Measurements from ENCODE around the gene FAM227B. TPM values are rescaled to one million over a fixed set of nuclear protein-coding genes. Genes with fewer than 3 reads are reported as not detected.

The FAM227B gene, protein sequence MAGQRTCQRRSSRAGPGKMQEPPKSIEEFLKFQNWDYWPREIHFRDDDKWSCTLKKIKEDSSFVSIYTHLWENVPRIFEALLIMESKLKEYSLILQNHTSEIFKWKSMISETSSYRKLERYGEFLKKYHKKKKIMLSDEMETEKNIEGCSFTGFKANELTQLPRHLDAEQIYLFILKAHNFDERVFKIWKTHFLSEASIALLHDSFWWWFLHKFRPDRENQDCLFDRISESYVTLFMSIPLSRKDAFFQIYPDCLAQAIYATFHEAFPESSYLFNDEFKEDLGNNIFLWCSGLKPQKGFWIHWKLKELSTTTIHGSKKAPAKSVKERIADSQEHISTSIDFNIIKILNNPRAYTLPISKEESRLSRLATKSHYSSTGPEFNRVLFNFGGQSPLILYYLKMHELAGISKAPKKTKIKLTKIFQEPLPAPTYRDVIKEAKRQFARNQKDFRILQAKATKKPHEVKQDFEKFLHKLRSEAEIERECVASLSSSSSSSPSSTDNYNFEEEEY
- 1 to 10 TPM; 2.7 to 4.1 TPM for total RNA-seq

DNA sequence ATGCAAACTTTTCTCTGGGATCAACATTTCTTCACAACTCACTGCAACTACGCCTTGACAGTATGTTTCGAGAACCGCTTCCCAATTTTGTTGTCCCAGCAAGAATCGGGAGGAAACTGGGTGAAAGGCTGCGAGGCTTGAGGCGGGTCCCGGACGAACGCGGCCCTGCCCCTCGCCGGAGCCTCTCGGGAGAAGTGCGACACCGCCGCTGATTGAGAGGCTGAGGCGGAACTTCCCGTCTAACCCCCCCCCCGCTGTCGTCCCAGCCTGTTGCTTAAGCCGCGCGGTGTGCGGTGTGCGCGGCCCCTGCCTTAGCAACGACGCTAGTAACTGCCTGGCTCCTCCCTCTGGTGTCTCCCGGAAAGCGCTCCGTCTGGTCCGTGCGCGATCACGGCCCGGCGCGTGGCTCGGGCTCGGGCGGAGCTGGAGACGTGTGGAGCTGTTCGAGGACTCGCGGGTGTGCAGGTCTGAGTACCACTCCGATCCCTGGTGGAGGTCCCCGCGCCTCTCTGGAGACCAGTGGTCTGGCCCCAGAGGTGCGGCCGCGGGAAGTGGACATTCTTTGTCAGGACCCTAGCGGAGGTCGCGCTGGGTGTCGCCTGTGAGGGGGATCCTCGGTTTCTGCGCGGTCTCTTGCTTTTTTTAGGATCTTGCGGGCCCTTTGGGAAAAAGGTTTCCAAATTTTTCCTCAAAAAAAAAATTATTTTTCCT, at the start of gene FAM227B, which contains the start of gene DTWD1:
FAM227B (minus strand) TSS at position 161 of the 711 bp plus-strand sequence. CDS start 5,647 bp downstream, outside the sequence.
DTWD1 (plus strand) TSS at position 391 of the 711 bp plus-strand sequence. CDS start 4,120 bp downstream, outside the sequence.

DNA sequence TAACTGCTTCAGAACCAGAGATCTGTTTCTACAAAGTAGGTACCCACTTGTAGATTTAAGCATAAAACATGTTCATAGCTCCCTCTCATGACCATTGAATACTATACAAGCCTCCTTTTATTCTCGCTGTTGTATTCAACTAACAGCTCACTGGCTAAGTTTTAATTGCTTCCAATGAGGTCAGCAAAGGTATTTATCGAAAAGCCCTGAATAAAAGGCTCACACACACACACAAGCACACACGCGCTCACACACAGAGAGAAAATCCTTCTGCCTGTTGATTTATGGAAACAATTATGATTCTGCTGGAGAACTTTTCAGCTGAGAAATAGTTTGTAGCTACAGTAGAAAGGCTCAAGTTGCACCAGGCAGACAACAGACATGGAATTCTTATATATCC, 197.6 kb downstream of the FAM227B start, which contains the start of gene FGF7:
FGF7 (plus strand) TSS at position 222 of the 400 bp plus-strand sequence. CDS start 1,056 bp downstream, outside the sequence.

Other genes with a start within 250 kb of the FAM227B start
- gene FGF7, start 197.6 kb downstream of the FAM227B start, total RNA-seq = under 1 TPM in 1 of 2 donors, not detected in 1; under 0.01 TPM
- 10 to 100 TPM in 1 of 2 donors, 1 to 10 TPM in 1; 10.0 to 12.7 TPM for gene DTWD1, start 230 bp upstream of the FAM227B start, total RNA-seq

Data from melanocyte of skin (primary cell).